Rectal smooth muscle tissue (tissue), 1 donor: ENCODE data around the gene BUB1B.
"Not testable (repeated sequence)": the region's sequence is repeated elsewhere in the genome, so short reads cannot be mapped to it uniquely, and the experiment has no call there.

Experiments
- H3K27ac ChIP-seq: one replicate; pipeline ENCODE4 v1.7.0; 2013; ENCODE audit warnings: low read depth, low read length, inconsistent platforms
- H3K27me3 ChIP-seq: one replicate; pipeline ENCODE4 v1.7.0; 2013; ENCODE audit warnings: low read length; ENCODE audit not compliant: control insufficient read depth, insufficient read depth
- H3K36me3 ChIP-seq: one replicate; pipeline ENCODE4 v1.7.0; 2013; ENCODE audit warnings: low read length; ENCODE audit not compliant: control insufficient read depth, insufficient read depth
- H3K4me1 ChIP-seq: one replicate; pipeline ENCODE4 v1.7.0; 2013; ENCODE audit warnings: low read length; ENCODE audit not compliant: control insufficient read depth, insufficient read depth
- H3K4me3 ChIP-seq: one replicate; pipeline ENCODE4 v1.7.0; 2013; ENCODE audit warnings: low read length
- H3K9ac ChIP-seq: one replicate; pipeline ENCODE4 v1.7.0; 2013; ENCODE audit warnings: low read length

Gene BUB1B

DNA sequence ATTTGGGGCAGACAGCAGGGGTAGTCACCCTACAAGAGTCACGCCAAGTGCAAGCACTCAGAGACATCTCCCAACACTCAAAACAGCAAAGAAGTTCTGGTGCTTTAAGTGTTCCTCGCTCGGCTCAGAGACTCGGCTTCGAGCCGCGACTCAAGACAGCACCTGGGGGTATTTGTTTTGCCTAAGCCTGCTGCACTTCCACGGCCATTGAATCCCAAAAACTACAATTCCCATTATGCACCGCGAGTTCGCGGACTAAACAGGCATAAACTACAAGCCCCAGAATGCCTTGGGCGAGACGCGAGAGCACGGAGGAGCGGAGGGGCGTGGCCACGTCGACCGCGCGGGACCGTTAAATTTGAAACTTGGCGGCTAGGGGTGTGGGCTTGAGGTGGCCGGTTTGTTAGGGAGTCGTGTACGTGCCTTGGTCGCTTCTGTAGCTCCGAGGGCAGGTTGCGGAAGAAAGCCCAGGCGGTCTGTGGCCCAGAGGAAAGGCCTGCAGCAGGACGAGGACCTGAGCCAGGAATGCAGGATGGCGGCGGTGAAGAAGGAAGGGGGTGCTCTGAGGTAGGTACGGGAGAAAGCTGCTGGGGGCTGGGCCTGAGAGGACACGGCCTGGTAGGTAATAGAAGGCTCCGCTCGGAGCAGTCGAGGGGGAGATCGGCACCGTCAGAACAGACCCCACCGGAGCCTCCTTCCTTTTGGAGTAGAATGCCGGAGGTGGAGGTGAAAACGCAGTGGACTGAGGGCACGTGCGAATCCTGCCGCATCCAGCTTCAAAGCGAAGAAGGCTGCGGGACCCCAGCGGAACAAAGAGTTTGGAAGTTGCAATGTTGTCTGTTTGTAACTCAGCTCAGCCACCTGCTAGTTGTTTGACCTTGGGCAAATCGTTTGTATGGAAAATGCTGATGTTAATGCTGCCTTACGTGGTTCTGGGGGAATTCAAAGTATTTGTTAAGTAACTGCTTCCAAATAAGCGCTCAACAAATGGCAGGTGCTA is at the start of gene BUB1B:
BUB1B (plus strand) TSS at position 381 of the 1,000 bp plus-strand sequence; CDS start at position 533, 152 bp downstream.
- H3K4me1 ChIP-seq: no peaks in the 10 kb centered on the region
- H3K4me3 ChIP-seq: peak within 1 kb of the TSS; percentile 77
- H3K36me3 ChIP-seq: no peaks in the 10 kb centered on the region
- no peak within 1 kb of the TSS for H3K9ac ChIP-seq
- no peaks in the 10 kb centered on the region for H3K27me3 ChIP-seq
- no peak within 1 kb of the TSS for H3K27ac ChIP-seq

- no peak overlapping the region for H3K9ac ChIP-seq
- no peak overlapping the region for H3K27ac ChIP-seq
- H3K4me1 ChIP-seq: peaks cover 10% of the 10 kb centered on the region
- no peaks in the 10 kb centered on the region for H3K27me3 ChIP-seq
- H3K36me3 ChIP-seq: no peaks in the 10 kb centered on the region
- H3K4me3 ChIP-seq: no peak overlapping the region
Measured at GRCh38 chr15:40111888-40112287, 49.0 kb upstream of the BUB1B start.

GRCh38 chr15:40112789-40113188 is 48.1 kb upstream of the BUB1B start:
- Histone ChIP-seq H3K36me3 (no peaks in the 10 kb centered on the region), H3K4me3 (no peak overlapping the region), H3K4me1 (peaks cover 2% of the 10 kb centered on the region), H3K27me3 (no peaks in the 10 kb centered on the region), H3K9ac (no peak overlapping the region), H3K27ac (no peak overlapping the region)

DNA sequence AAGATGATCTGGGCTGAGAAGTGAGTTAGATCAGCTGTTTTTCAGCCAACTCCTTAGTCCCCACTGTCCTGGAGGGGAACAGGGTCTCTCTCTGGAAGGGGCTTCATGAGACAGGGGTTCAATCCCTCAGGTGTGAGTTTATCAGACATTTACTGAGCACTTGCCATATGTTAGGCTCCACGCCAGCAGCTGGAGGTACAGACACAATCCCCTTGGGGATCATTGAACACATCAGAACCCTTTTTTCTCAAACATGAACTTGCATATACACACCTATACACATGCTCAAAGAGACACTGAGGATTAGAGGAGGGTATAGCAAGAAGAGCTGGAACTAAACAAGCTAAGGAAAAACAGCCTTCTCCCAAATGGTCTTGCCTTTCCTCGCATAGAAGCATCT is 46.7 kb upstream of the BUB1B start:
- H3K27me3 ChIP-seq: no peaks in the 10 kb centered on the region
- no peak overlapping the region for H3K4me3 ChIP-seq
- no peaks in the 10 kb centered on the region for H3K4me1 ChIP-seq
- no peak overlapping the region for H3K9ac ChIP-seq
- no peak overlapping the region for H3K27ac ChIP-seq
- H3K36me3 ChIP-seq: no peaks in the 10 kb centered on the region

- not testable (repeated sequence) for H3K27ac ChIP-seq, H3K27me3 ChIP-seq, H3K4me3 ChIP-seq, H3K36me3 ChIP-seq, H3K9ac ChIP-seq, H3K4me1 ChIP-seq
Measured at GRCh38 chr15:40115106-40115505, 45.8 kb upstream of the BUB1B start.

GRCh38 chr15:40115670-40116093 is 45.2 kb upstream of the BUB1B start:
- Histone ChIP-seq H3K36me3 (no peaks in the 10 kb centered on the region), H3K9ac (no peak overlapping the region), H3K27me3 (no peaks in the 10 kb centered on the region), H3K27ac (no peak overlapping the region), H3K4me3 (no peak overlapping the region), H3K4me1 (no peaks in the 10 kb centered on the region)

- no peaks in the 10 kb centered on the region for H3K27me3 ChIP-seq
- no peaks in the 10 kb centered on the region for H3K36me3 ChIP-seq
- no peak overlapping the region for H3K4me3 ChIP-seq
- H3K27ac ChIP-seq: no peak overlapping the region
- H3K4me1 ChIP-seq: no peaks in the 10 kb centered on the region
- no peak overlapping the region for H3K9ac ChIP-seq
Measured at GRCh38 chr15:40118473-40118872, 42.4 kb upstream of the BUB1B start.

GRCh38 chr15:40121911-40122638 is 38.8 kb upstream of the BUB1B start:
- Histone ChIP-seq H3K27ac (no peak overlapping the region), H3K9ac (no peak overlapping the region), H3K4me3 (no peak overlapping the region), H3K4me1 (no peaks in the 10 kb centered on the region), H3K36me3 (no peaks in the 10 kb centered on the region), H3K27me3 (no peaks in the 10 kb centered on the region)

GRCh38 chr15:40122989-40123388 is 37.9 kb upstream of the BUB1B start:
- H3K27me3 ChIP-seq, H3K4me3 ChIP-seq, H3K4me1 ChIP-seq, H3K9ac ChIP-seq, H3K27ac ChIP-seq, H3K36me3 ChIP-seq: not testable (repeated sequence)

DNA sequence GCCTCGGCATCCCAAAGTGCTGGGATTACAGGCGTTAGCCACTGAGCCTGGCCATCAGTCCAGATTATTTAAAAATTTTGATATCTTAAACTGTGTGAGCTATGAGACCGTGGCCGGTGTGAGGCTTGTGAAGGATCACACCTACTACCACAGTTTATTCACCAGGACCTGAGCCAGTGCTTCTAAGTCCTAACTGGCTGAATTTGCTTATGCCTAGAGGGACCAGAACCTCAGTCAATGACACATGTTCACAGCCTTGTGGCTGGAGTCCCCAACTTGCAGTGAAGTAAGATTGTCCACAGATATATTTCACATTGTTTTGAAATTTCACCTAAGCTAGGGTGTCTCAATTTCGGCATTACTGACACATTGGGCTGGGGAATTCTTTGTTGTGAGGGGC is 37.0 kb upstream of the BUB1B start:
- not testable (repeated sequence) for H3K4me3 ChIP-seq, H3K4me1 ChIP-seq, H3K27ac ChIP-seq, H3K27me3 ChIP-seq, H3K9ac ChIP-seq, H3K36me3 ChIP-seq

- not testable (repeated sequence) for H3K9ac ChIP-seq, H3K4me3 ChIP-seq, H3K36me3 ChIP-seq, H3K27me3 ChIP-seq, H3K27ac ChIP-seq, H3K4me1 ChIP-seq
Measured at GRCh38 chr15:40124333-40124732, 36.5 kb upstream of the BUB1B start.

- not testable (repeated sequence) for H3K27ac ChIP-seq, H3K9ac ChIP-seq, H3K27me3 ChIP-seq, H3K4me1 ChIP-seq, H3K4me3 ChIP-seq, H3K36me3 ChIP-seq
Measured at GRCh38 chr15:40124807-40125285, 36.0 kb upstream of the BUB1B start.
